HepG2 (cell line): ENCODE results near the gene TNP2. TPM values are rescaled to one million over a fixed set of nuclear protein-coding genes. Genes with fewer than 3 reads are reported as not detected.

Source experiments
- GATAD2A ChIP-seq: IDR thresholded peaks from 2 replicates; pipeline ENCODE4 v1.6.1; 2016
- HNF4A ChIP-seq: sonication (generic); formaldehyde crosslinking; IDR thresholded peaks from 2 replicates; pipeline ENCODE4 v1.4.0; 2020; ENCODE audit warnings: missing genetic modification reagents
- HNRNPLL ChIP-seq: fragments of 200-400 bp; formaldehyde crosslinking; IDR thresholded peaks from 2 replicates; pipeline ENCODE4 v1.6.1; 2017; ENCODE audit warnings: mild to moderate bottlenecking, low read depth, low read length; ENCODE audit not compliant: poor library complexity, severe bottlenecking
- HNRNPUL1 ChIP-seq: fragments of 200-400 bp; formaldehyde crosslinking; IDR thresholded peaks from 2 replicates; pipeline ENCODE4 v1.6.1; 2017; ENCODE audit warnings: low read depth, mild to moderate bottlenecking, low read length, moderate library complexity
- HOXA3 ChIP-seq: sonication (generic); formaldehyde crosslinking; IDR thresholded peaks from 2 replicates; pipeline ENCODE4 v1.5.0; 2020; ENCODE audit warnings: missing genetic modification reagents
- HOXA7 ChIP-seq: sonication (generic); formaldehyde crosslinking; IDR thresholded peaks from 2 replicates; pipeline ENCODE4 v1.8.1; 2022; ENCODE audit warnings: mild to moderate bottlenecking, missing genetic modification reagents, moderate library complexity
- KDM1A ChIP-seq: IDR thresholded peaks from 2 replicates; pipeline ENCODE4 v1.6.1; 2016; ENCODE audit warnings: missing compliant biosample characterization
- KMT2B ChIP-seq: IDR thresholded peaks from 2 replicates; pipeline ENCODE4 v1.6.1; 2016; ENCODE audit warnings: missing genetic modification reagents, missing compliant biosample characterization
- MBNL3 ChIP-seq: fragments of 250-450 bp; sonication (Bioruptor Pico); conservative IDR thresholded peaks from 2 replicates; pipeline ENCODE4 v1.8.0; 2022; ENCODE audit warnings: mild to moderate bottlenecking, inconsistent platforms
- MED1 ChIP-seq: sonication (generic); formaldehyde crosslinking; IDR thresholded peaks from 2 replicates; pipeline ENCODE4 v1.4.0; 2020; ENCODE audit warnings: missing genetic modification reagents
- MYNN ChIP-seq: sonication (generic); formaldehyde crosslinking; IDR thresholded peaks from 2 replicates; pipeline ENCODE4 v1.4.0; 2020; ENCODE audit warnings: mild to moderate bottlenecking, low read depth, missing genetic modification reagents
- PHF20 ChIP-seq: sonication (generic); formaldehyde crosslinking; IDR thresholded peaks from 2 replicates; pipeline ENCODE4 v1.5.0; 2020; ENCODE audit warnings: mild to moderate bottlenecking, missing genetic modification reagents
- POGZ ChIP-seq: sonication (generic); formaldehyde crosslinking; IDR thresholded peaks from 2 replicates; pipeline ENCODE4 v1.4.0; 2020; ENCODE audit warnings: mild to moderate bottlenecking, missing genetic modification reagents
- RARA ChIP-seq: IDR thresholded peaks from 2 replicates; pipeline ENCODE4 v1.6.1; 2016; ENCODE audit warnings: missing genetic modification reagents, missing compliant biosample characterization
- SAP130 ChIP-seq: IDR thresholded peaks from 2 replicates; pipeline ENCODE4 v1.6.1; 2016; ENCODE audit warnings: low read depth
- TCF12 ChIP-seq, 2 experiments: fragments of 450-650 bp in 1 of 2; sonication (generic) in 1 of 2; formaldehyde crosslinking in 1 of 2; IDR thresholded peaks; 2 replicates each; pipeline versions ENCODE4 v1.6.1 to v1.8.0; 2017 to 2022; ENCODE audit warnings: antibody characterized with exemption in 1 of 2, mild to moderate bottlenecking in 1 of 2, missing genetic modification reagents in 1 of 2, moderate library complexity in 1 of 2
- ZBTB26 ChIP-seq: IDR thresholded peaks from 2 replicates; pipeline ENCODE4 v1.6.1; 2016; ENCODE audit warnings: missing compliant biosample characterization, missing genetic modification reagents, borderline replicate concordance
- ZBTB38 ChIP-seq: sonication (generic); formaldehyde crosslinking; IDR thresholded peaks from 2 replicates; pipeline ENCODE4 v1.5.1; 2020; ENCODE audit warnings: mild to moderate bottlenecking, missing genetic modification reagents
- ZBTB39 ChIP-seq: sonication (generic); formaldehyde crosslinking; IDR thresholded peaks from 2 replicates; pipeline ENCODE4 v1.5.0; 2020; ENCODE audit warnings: missing genetic modification reagents
- ZNF232 ChIP-seq: sonication (generic); formaldehyde crosslinking; IDR thresholded peaks from 2 replicates; pipeline ENCODE4 v1.4.0; 2020; ENCODE audit warnings: missing genetic modification reagents, borderline replicate concordance
- ZNF510 ChIP-seq: sonication (generic); formaldehyde crosslinking; IDR thresholded peaks from 2 replicates; pipeline ENCODE4 v1.4.0; 2020; ENCODE audit warnings: low read depth, mild to moderate bottlenecking, missing genetic modification reagents
- ZNF605 ChIP-seq: sonication (generic); formaldehyde crosslinking; IDR thresholded peaks from 2 replicates; pipeline ENCODE4 v1.8.0; 2022; ENCODE audit warnings: mild to moderate bottlenecking, missing genetic modification reagents
- ZNF607 ChIP-seq: sonication (generic); formaldehyde crosslinking; IDR thresholded peaks from 2 replicates; pipeline ENCODE4 v1.5.1; 2020; ENCODE audit warnings: missing genetic modification reagents, mild to moderate bottlenecking, borderline replicate concordance
- ZNF775 ChIP-seq: sonication (generic); formaldehyde crosslinking; IDR thresholded peaks from 2 replicates; pipeline ENCODE4 v1.4.0; 2020; ENCODE audit warnings: missing genetic modification reagents, mild to moderate bottlenecking, moderate library complexity, borderline replicate concordance
- polyA plus RNA-seq, 8 experiments: library from polyadenylated mRNA; depleted of rRNA in 3 of 8; stranded (reverse) in 7 of 8; unstranded in 1 of 8; fragments of >200 nt; fragmentation: Illumina TruSeq in 4 of 8; extraction: Trizol in 4 of 8; gene quantifications; 2 replicates each; pipeline versions ENCODE4 v1.2.1 to v1.2.3, GENCODE V29; 2011 to 2016; ENCODE audit warnings: low read depth in 4 of 8, missing spikeins in 1 of 8, mixed read lengths in 1 of 8; ENCODE audit not compliant: insufficient read depth in 1 of 8
- total RNA-seq, 5 experiments: library from RNA; depleted of rRNA; stranded (reverse); fragments of >200 nt; fragmentation: Illumina TruSeq; extraction: Trizol; gene quantifications; 2 replicates each; pipeline ENCODE4 v1.2.3, GENCODE V29; 2016; ENCODE audit warnings: low read depth in 1 of 5
- TF ChIP-seq, protein P1 (sequence below): sonication (generic); formaldehyde crosslinking; IDR thresholded peaks from 2 replicates; pipeline ENCODE4 v1.5.1; 2020; ENCODE audit warnings: missing genetic modification reagents, mild to moderate bottlenecking, borderline replicate concordance

TNP2 gene
- total and polyA plus RNA-seq, 2 of the 13 experiments (the other 11 are each of a cell fraction or from before 2014, with no cell fraction given) = not detected

DNA sequence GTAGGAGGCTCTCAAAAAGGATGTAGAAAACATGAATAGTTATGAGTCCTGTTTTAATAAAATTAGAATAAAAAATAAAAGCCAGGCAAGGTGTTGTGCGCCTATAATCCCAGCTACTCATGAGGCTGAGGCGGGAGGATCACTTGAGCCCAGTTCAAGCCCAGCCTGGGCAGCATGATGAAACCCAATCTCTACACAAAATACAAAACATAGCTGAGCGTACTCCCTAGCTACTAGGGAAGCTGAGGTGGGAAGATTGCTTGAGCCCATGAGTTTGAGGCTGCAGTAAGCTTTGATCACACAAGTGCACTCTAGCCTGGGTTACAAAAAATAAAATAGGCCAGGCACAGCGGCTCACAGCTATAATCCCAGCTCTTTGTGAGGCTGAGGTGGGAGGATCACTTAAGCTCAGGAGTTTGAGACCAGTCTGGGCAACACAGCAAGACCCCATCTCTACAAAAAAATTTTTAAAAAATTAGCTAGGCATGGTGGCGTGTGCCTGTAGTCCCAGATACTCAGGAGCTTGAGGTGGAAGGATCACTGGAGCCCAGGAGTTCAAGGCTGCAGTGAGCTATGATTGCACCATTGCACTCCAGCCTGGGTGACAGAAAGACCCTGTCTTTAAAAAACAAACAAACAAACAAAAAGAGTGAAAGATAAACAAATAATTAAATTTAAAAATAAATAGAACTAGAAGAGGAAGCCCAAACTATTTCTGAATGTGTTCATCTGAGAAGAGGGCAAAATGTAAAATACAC lies 29.2 kb upstream of the TNP2 start (continued):
- TF ChIP-seq POGZ (CRISPR knock-in tag) = 0 out of 2 replicates have a peak, but pooled peaks have one; percentile 35
- TF ChIP-seq ZNF510 (CRISPR knock-in tag) = no peak
- TF ChIP-seq ZNF775 (CRISPR knock-in tag) = no peak
- TF ChIP-seq, protein P1, sequence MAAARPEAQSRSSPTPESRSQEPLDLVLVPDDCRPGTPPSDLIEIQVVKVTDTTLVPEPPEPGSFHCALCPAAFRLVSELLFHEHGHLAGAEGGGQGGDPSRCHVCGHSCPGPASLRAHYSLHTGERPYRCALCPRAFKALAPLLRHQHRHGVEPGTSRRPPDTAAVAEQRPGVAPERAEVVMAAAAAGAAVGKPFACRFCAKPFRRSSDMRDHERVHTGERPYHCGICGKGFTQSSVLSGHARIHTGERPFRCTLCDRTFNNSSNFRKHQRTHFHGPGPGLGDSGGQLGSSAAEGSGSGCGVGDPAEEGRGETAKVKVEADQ = peak; percentile 35; the same call in 1 of the 2 replicates
- TF ChIP-seq PHF20 (CRISPR knock-in tag) = no peak
- TF ChIP-seq KDM1A (CRISPR knock-in tag) = 0 out of 2 replicates have a peak, but pooled peaks have one; percentile 48
- TF ChIP-seq HOXA3 (CRISPR knock-in tag) = 0 out of 2 replicates have a peak, but pooled peaks have one; percentile 15
- TF ChIP-seq RARA = peak; percentile 64
- no peak for TF ChIP-seq ZBTB26
- TF ChIP-seq HNF4A = peak; percentile 60
- TF ChIP-seq ZNF232 = no peak; the same call in 1 of the 2 replicates
- peak; percentile 59; the same call in 1 of the 2 replicates for TF ChIP-seq ZBTB38 (CRISPR knock-in tag)
- TF ChIP-seq ZBTB39 = no peak; the same call in 1 of the 2 replicates
- no peak for TF ChIP-seq HNRNPUL1
- no peak for TF ChIP-seq HNRNPLL
- TF ChIP-seq KMT2B (CRISPR knock-in tag) = no peak
- no peak for TF ChIP-seq HOXA7 (CRISPR knock-in tag)
- TF ChIP-seq ZNF605 = no peak
- 0 out of 2 replicates have a peak, but pooled peaks have one; percentile 8 for TF ChIP-seq ZNF607 (CRISPR knock-in tag)
- no peak for TF ChIP-seq TCF12 (IDR thresholded peaks at IDR 0.05)
- TF ChIP-seq TCF12 (CRISPR knock-in tag; IDR thresholded peaks at IDR 0.05) = no peak
- no peak for TF ChIP-seq SAP130 (CRISPR knock-in tag)
- TF ChIP-seq MED1 (CRISPR knock-in tag) = 0 out of 2 replicates have a peak, but pooled peaks have one; percentile 11
- TF ChIP-seq GATAD2A = peak; percentile 34; the same call in 1 of the 2 replicates
- no peak for TF ChIP-seq MYNN (CRISPR knock-in tag)
- TF ChIP-seq MBNL3 = no peak
